IMR-90 (cell line): ENCODE results near the gene OR1D5. TPM values are rescaled to one million over a fixed set of nuclear protein-coding genes. Genes with fewer than 3 reads are reported as not detected.

Experiments used
- ATAC-seq: fragments of 200-7000 bp; cut with Tn5 transposase; 2 replicates; pipeline ENCODE4 v1.9.1; 2020; ENCODE audit warnings: low read depth, mild to moderate bottlenecking, moderate library complexity
- BruUV-seq: library from RNA; stranded (reverse); fragments of 400-500 nt; replicated peaks from 2 replicates; lab custom pipeline; 2021; lab: Mats Ljungman, UMichigan
- CTCF ChIA-PET: fragments of 300-600 bp; formaldehyde crosslinking; extraction: SDS; loops from one replicate; lab custom pipeline; 2021; ENCODE audit warnings: antibody characterized with exemption; lab: Yijun Ruan, JAX
- POLR2A ChIA-PET: fragments of 300-600 bp; sonication (Branson Sonifier 250); formaldehyde crosslinking; loops from one replicate; lab custom pipeline; 2022; ENCODE audit warnings: antibody characterized with exemption; ENCODE audit not compliant: unreplicated experiment; lab: Charles Lee
- DNase-seq: peaks from one replicate; pipeline ENCODE4 v3.0.0; 2013
- H2AFZ ChIP-seq: replicated peaks from 2 replicates; pipeline ENCODE3; 2013; ENCODE audit warnings: low read length, mild to moderate bottlenecking; ENCODE audit not compliant: poor library complexity
- H2AK5ac ChIP-seq: 2 replicates; pipeline ENCODE4 v1.6.1; 2013; ENCODE audit warnings: low read depth, low read length, inconsistent platforms
- H2AK9ac ChIP-seq: replicated peaks from 2 replicates; pipeline ENCODE3; 2013; ENCODE audit warnings: mild to moderate bottlenecking, low read depth, low read length, moderate library complexity; ENCODE audit not compliant: poor library complexity
- H2BK120ac ChIP-seq: 2 replicates; pipeline ENCODE4 v1.6.1; 2013; ENCODE audit warnings: low read depth, low read length, inconsistent platforms
- H2BK15ac ChIP-seq: 3 replicates; pipeline ENCODE4 v1.6.1; 2013; ENCODE audit warnings: low read depth, low read length, inconsistent platforms
- H2BK20ac ChIP-seq: 2 replicates; pipeline ENCODE4 v1.6.1; 2013; ENCODE audit warnings: low read depth, mild to moderate bottlenecking, inconsistent platforms, low read length, moderate library complexity
- H2BK5ac ChIP-seq: 2 replicates; pipeline ENCODE4 v1.6.1; 2013; ENCODE audit warnings: mild to moderate bottlenecking, low read depth, low read length, inconsistent platforms; ENCODE audit not compliant: poor library complexity, severe bottlenecking
- H3K14ac ChIP-seq: replicated peaks from 2 replicates; pipeline ENCODE4 v1.6.1; 2013; ENCODE audit warnings: low read depth, low read length, inconsistent platforms
- H3K18ac ChIP-seq: 2 replicates; pipeline ENCODE4 v1.6.1; 2013; ENCODE audit warnings: low read depth, low read length, control low read depth
- H3K23ac ChIP-seq: 2 replicates; pipeline ENCODE4 v1.6.1; 2013; ENCODE audit warnings: low read depth, low read length, inconsistent platforms
- H3K27ac ChIP-seq: 2 replicates; pipeline ENCODE4 v1.5.1; 2013; ENCODE audit warnings: mild to moderate bottlenecking, control low read depth, low read length; ENCODE audit not compliant: insufficient read depth
- H3K27me3 ChIP-seq: 2 replicates; pipeline ENCODE4 v1.6.1; 2013; ENCODE audit warnings: low read length; ENCODE audit not compliant: control insufficient read depth, insufficient read depth
- H3K36me3 ChIP-seq: 2 replicates; pipeline ENCODE4 v1.6.1; 2013; ENCODE audit warnings: low read length, mixed read lengths; ENCODE audit not compliant: control insufficient read depth, insufficient read depth
- H3K4ac ChIP-seq: 2 replicates; pipeline ENCODE4 v1.6.1; 2013; ENCODE audit warnings: low read depth, low read length, inconsistent platforms
- H3K4me1 ChIP-seq: 2 replicates; pipeline ENCODE4 v1.6.1; 2013; ENCODE audit warnings: low read length, mixed read lengths; ENCODE audit not compliant: control insufficient read depth, insufficient read depth
- H3K4me2 ChIP-seq: 2 replicates; pipeline ENCODE4 v1.6.1; 2013; ENCODE audit warnings: low read depth, mild to moderate bottlenecking, control low read depth, low read length, moderate library complexity
- H3K4me3 ChIP-seq: 2 replicates; pipeline ENCODE4 v1.5.1; 2013; ENCODE audit warnings: low read depth, mild to moderate bottlenecking, control low read depth, low read length, moderate library complexity; ENCODE audit not compliant: insufficient read depth
- H3K56ac ChIP-seq: 2 replicates; pipeline ENCODE4 v1.6.1; 2013; ENCODE audit warnings: low read length, inconsistent platforms; ENCODE audit not compliant: insufficient read depth; ENCODE audit errors: extremely low read depth
- H3K79me1 ChIP-seq, 2 experiments: 2 replicates each; pipeline ENCODE4 v1.6.1; 2013; ENCODE audit warnings: low read length in 2 of 2, inconsistent platforms in 1 of 2, low read depth in 1 of 2
- H3K9ac ChIP-seq: 2 replicates; pipeline ENCODE4 v1.6.1; 2013; ENCODE audit warnings: low read depth, low read length, control low read depth
- H3K9me1 ChIP-seq: 2 replicates; pipeline ENCODE4 v1.6.1; 2013; ENCODE audit warnings: low read length, inconsistent platforms; ENCODE audit not compliant: insufficient read depth
- H3K9me3 ChIP-seq: 2 replicates; pipeline ENCODE4 v1.6.1; 2013; ENCODE audit warnings: low read length; ENCODE audit not compliant: control insufficient read depth, insufficient read depth
- H4K20me1 ChIP-seq: 2 replicates; pipeline ENCODE4 v1.6.1; 2013; ENCODE audit warnings: low read length, inconsistent platforms; ENCODE audit not compliant: insufficient read depth
- H4K5ac ChIP-seq: 2 replicates; pipeline ENCODE4 v1.6.1; 2013; ENCODE audit warnings: mild to moderate bottlenecking, low read depth, low read length, control low read depth
- H4K8ac ChIP-seq, 2 experiments: 2 replicates each; pipeline ENCODE4 v1.6.1; 2013; ENCODE audit warnings: low read depth in 2 of 2, low read length in 2 of 2, control low read depth in 1 of 2, inconsistent platforms in 1 of 2
- H4K91ac ChIP-seq: 2 replicates; pipeline ENCODE4 v1.6.1; 2013; ENCODE audit warnings: low read depth, low read length, inconsistent platforms; ENCODE audit not compliant: insufficient read depth
- BHLHE40 ChIP-seq: fragments of 150-350 bp; IDR thresholded peaks from 2 replicates; pipeline ENCODE4 v1.6.1; 2016; ENCODE audit warnings: mild to moderate bottlenecking, low read depth, low read length
- CEBPB ChIP-seq: IDR thresholded peaks from 2 replicates; pipeline ENCODE4 v1.6.1; 2012; ENCODE audit warnings: low read depth, low read length, improper control_type of control experiment
- CHD1 ChIP-seq: IDR thresholded peaks from 2 replicates; pipeline ENCODE4 v1.6.1; 2012; ENCODE audit warnings: low read depth, low read length, improper control_type of control experiment
- FOS ChIP-seq: fragments of 150-350 bp; IDR thresholded peaks from 2 replicates; pipeline ENCODE4 v1.6.1; 2016; ENCODE audit warnings: low read depth, low read length
- MAFK ChIP-seq: IDR thresholded peaks from 2 replicates; pipeline ENCODE4 v1.6.1; 2012; ENCODE audit warnings: low read depth, low read length, improper control_type of control experiment
- MAZ ChIP-seq: IDR thresholded peaks from 2 replicates; pipeline ENCODE4 v1.6.1; 2012; ENCODE audit warnings: low read depth, mild to moderate bottlenecking, low read length, improper control_type of control experiment, moderate library complexity, borderline replicate concordance
- MXI1 ChIP-seq: IDR thresholded peaks from 2 replicates; pipeline ENCODE4 v1.6.1; 2012; ENCODE audit warnings: low read depth, mild to moderate bottlenecking, low read length, moderate library complexity, borderline replicate concordance
- NFE2L2 ChIP-seq: fragments of 150-350 bp; IDR thresholded peaks from 2 replicates; pipeline ENCODE4 v1.6.1; 2016; ENCODE audit warnings: low read depth, mild to moderate bottlenecking, low read length
- POLR2A ChIP-seq: IDR thresholded peaks from 2 replicates; pipeline ENCODE4 v1.6.1; 2012; ENCODE audit warnings: mild to moderate bottlenecking, low read depth, low read length
- RAD21 ChIP-seq: IDR thresholded peaks from 2 replicates; pipeline ENCODE4 v1.6.1; 2012; ENCODE audit warnings: low read length, improper control_type of control experiment
- RCOR1 ChIP-seq: IDR thresholded peaks from 2 replicates; pipeline ENCODE4 v1.6.1; 2012; ENCODE audit warnings: mild to moderate bottlenecking, low read length, improper control_type of control experiment; ENCODE audit not compliant: insufficient replicate concordance
- RFX5 ChIP-seq: IDR thresholded peaks from 2 replicates; pipeline ENCODE4 v1.8.0; 2012; ENCODE audit warnings: low read depth, mild to moderate bottlenecking, low read length, moderate library complexity
- SMC3 ChIP-seq: fragments of 150-350 bp; IDR thresholded peaks from 2 replicates; pipeline ENCODE4 v1.6.1; 2016; ENCODE audit warnings: low read depth, mild to moderate bottlenecking, antibody characterized with exemption, low read length, moderate library complexity
- WGBS, 2 experiments: methylation state at CpG; one replicate each; pipeline versions ENCODE4 v1.1.5 to v1.1.7; 2013; ENCODE audit warnings: missing lambda C conversion rate in 2 of 2; ENCODE audit not compliant: insufficient read length in 1 of 2; ENCODE audit errors: extremely low coverage in 2 of 2; 5-methylcytosine and 5-hydroxymethylcytosine counted together
- dilution Hi-C: fragments of 300-500 bp; cut with HindIII; formaldehyde crosslinking; loops from one replicate; pipeline ENCODE4 v1.14.3; 2018; ENCODE audit warnings: low sequenced_read_pairs; ENCODE audit not compliant: unreplicated experiment
- in situ Hi-C: fragments of 300-500 bp; cut with MboI; formaldehyde crosslinking; loops from 3 replicates; pipeline ENCODE4 v1.14.3; 2019; ENCODE audit warnings: low sequenced_read_pairs, inconsistent platforms, mixed read lengths
- intact Hi-C: fragments of 100-400 bp; cut with micrococcal nuclease; formaldehyde crosslinking; loops from 2 replicates; pipeline ENCODE4 v1.10.0; 2022
- polyA plus RNA-seq, 3 experiments: library from polyadenylated mRNA; depleted of rRNA; stranded (reverse); fragments of >200 nt; gene quantifications; 2 replicates each; pipeline ENCODE4 v1.2.3, GENCODE V29; 2012; ENCODE audit warnings: low replicate concordance in 1 of 3
- total RNA-seq: library from RNA; depleted of rRNA; stranded (reverse); fragments of >200 nt; gene quantifications from 2 replicates; pipeline ENCODE4 v1.2.3, GENCODE V29; 2012
- TF ChIP-seq, protein P1 (sequence below): fragments of 150-350 bp; IDR thresholded peaks from 2 replicates; pipeline ENCODE4 v1.6.1; 2017; ENCODE audit warnings: mild to moderate bottlenecking, antibody characterized with exemption, low read length, low read depth
- TF ChIP-seq, protein P2 (sequence below): conservative IDR thresholded peaks from 2 replicates; pipeline ENCODE4 v1.5.1; 2012; ENCODE audit warnings: mild to moderate bottlenecking, low read depth, low read length, improper control_type of control experiment

The OR1D5 gene
- total and polyA plus RNA-seq, 2 of the 4 experiments (the other 2 are of a cell fraction) = not detected

DNA sequence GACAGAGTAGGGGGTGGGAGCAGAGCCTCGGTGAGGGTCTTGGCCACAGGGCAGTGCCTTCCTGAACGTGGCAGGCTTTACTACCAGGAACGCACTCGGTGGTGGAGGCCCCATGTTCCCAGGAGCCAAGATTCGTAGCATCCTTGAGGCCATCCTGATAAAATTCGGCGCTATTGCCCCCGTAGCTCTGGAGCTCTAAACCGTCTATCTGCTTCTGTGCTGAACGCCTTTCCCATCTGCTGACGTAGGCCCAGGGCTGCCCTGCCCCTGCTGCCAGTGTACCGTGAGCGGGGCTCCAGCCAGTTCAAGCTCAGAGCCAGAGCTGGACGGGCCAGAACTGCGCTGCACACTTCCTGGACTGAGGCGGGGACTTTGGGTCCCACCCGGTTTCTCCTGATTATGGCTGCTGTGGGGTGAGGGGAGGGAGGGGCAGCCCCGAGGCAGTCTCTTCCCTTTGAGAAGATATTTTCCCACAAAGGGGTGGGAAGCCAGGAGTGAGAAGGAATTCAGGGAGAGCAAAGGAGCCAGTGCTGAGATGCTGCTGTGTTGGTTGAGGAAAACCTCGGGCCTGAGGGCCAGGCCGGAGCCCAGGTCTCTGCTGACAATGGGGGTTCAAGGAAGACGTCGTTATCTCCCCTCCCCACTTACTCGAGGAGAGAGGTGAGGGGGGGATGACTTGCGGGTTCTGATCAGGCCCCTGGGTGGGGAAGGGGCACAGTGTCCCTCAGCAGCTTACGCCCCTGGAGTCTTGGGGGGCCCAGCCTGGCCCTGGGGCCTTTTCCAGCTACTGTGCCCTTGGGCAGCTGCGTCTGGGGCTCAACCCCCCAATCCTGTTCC, 29.4 kb downstream of the OR1D5 start:
- H4K5ac ChIP-seq = no peak overlapping the region
- H2AFZ ChIP-seq = no peak overlapping the region
- no peak overlapping the region for H3K14ac ChIP-seq
- H3K9me3 ChIP-seq = no peaks in the 10 kb centered on the region
- H3K4ac ChIP-seq = no peak overlapping the region
- no peak overlapping the region for H3K4me2 ChIP-seq
- peaks cover 4% of the 10 kb centered on the region for H3K9me1 ChIP-seq
- no peak overlapping the region for H3K27ac ChIP-seq
- no peak overlapping the region for H2BK120ac ChIP-seq
- H3K4me3 ChIP-seq = no peak overlapping the region
- no peak for DNase-seq
- H2AK9ac ChIP-seq = peak overlapping the region; percentile 42
- no peaks in the 10 kb centered on the region; the same call in 1 of the 2 replicates for H4K20me1 ChIP-seq
- POLR2A ChIA-PET = no interaction called here
- no peaks in the 10 kb centered on the region for H3K36me3 ChIP-seq
- H3K4me1 ChIP-seq = peaks cover 2% of the 10 kb centered on the region; the same call in 1 of the 2 replicates
- intact Hi-C loops = no loop called here
- CTCF ChIA-PET = no interaction called here
- no peak overlapping the region for H4K91ac ChIP-seq
- H2BK15ac ChIP-seq = no peak overlapping the region
- H2BK5ac ChIP-seq = no peak overlapping the region
- no peak overlapping the region for H3K9ac ChIP-seq
- BruUV-seq = no TSS peak
- H3K27me3 ChIP-seq = no peaks in the 10 kb centered on the region
- H4K8ac ChIP-seq = no peak overlapping the region
- H3K56ac ChIP-seq = no peak overlapping the region
- H2AK5ac ChIP-seq = no peak overlapping the region
- H3K18ac ChIP-seq = no peak overlapping the region
- ATAC-seq = no peak
- no peak overlapping the region for H3K23ac ChIP-seq
- WGBS, 2 experiments = 73% methylated on average over 14 of the region's 26 CpGs; no CpG with 5 or more reads in 1 of the 2 experiments
- dilution Hi-C loops = no loop called here
- no peak overlapping the region for H2BK20ac ChIP-seq
- H3K79me1 ChIP-seq = no peaks in the 10 kb centered on the region; a peak in 1 of 4 replicates
- in situ Hi-C loops = loop anchor here (25.0 kb wide), 1 partner anchor 778 kb away; the partner anchor contains the start of gene ITGAE
- TF ChIP-seq MAFK = no peak
- no peak for TF ChIP-seq SMC3
- TF ChIP-seq, protein P1, sequence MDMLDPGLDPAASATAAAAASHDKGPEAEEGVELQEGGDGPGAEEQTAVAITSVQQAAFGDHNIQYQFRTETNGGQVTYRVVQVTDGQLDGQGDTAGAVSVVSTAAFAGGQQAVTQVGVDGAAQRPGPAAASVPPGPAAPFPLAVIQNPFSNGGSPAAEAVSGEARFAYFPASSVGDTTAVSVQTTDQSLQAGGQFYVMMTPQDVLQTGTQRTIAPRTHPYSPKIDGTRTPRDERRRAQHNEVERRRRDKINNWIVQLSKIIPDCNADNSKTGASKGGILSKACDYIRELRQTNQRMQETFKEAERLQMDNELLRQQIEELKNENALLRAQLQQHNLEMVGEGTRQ = no peak
- no peak for TF ChIP-seq RCOR1
- TF ChIP-seq RAD21 = no peak
- TF ChIP-seq, protein P2, sequence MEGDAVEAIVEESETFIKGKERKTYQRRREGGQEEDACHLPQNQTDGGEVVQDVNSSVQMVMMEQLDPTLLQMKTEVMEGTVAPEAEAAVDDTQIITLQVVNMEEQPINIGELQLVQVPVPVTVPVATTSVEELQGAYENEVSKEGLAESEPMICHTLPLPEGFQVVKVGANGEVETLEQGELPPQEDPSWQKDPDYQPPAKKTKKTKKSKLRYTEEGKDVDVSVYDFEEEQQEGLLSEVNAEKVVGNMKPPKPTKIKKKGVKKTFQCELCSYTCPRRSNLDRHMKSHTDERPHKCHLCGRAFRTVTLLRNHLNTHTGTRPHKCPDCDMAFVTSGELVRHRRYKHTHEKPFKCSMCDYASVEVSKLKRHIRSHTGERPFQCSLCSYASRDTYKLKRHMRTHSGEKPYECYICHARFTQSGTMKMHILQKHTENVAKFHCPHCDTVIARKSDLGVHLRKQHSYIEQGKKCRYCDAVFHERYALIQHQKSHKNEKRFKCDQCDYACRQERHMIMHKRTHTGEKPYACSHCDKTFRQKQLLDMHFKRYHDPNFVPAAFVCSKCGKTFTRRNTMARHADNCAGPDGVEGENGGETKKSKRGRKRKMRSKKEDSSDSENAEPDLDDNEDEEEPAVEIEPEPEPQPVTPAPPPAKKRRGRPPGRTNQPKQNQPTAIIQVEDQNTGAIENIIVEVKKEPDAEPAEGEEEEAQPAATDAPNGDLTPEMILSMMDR = no peak
- no peak for TF ChIP-seq MAZ
- no peak for TF ChIP-seq POLR2A
- TF ChIP-seq MXI1 = no peak
- TF ChIP-seq RFX5 = no peak
- TF ChIP-seq BHLHE40 = no peak
- TF ChIP-seq CEBPB = no peak
- no peak for TF ChIP-seq CHD1
- TF ChIP-seq FOS = no peak
- TF ChIP-seq NFE2L2 = no peak
